H1 (cell line): ENCODE data around the gene LTF. TPM values are rescaled to one million over a fixed set of nuclear protein-coding genes. Genes with fewer than 3 reads are reported as not detected.

Source experiments
- CTCF ChIA-PET: fragments of 300-600 bp; sonication (Branson Sonifier 250); formaldehyde crosslinking; loops from one replicate; lab custom pipeline; 2021; ENCODE audit not compliant: partially characterized antibody; lab: Charles Lee
- POLR2A ChIA-PET: fragments of 300-600 bp; sonication (Branson Sonifier 250); formaldehyde crosslinking; loops from one replicate; lab custom pipeline; 2021; ENCODE audit warnings: inconsistent platforms; ENCODE audit not compliant: partially characterized antibody; lab: Charles Lee
- DNase-seq, 2 experiments: peaks; one replicate each; pipeline versions ENCODE4 v3.0.0 to v3.0.0-alpha.2; 2010 to 2022; ENCODE audit warnings: low spot score in 2 of 2, low read depth in 1 of 2, mixed read lengths in 1 of 2
- FAIRE-seq: peaks from 2 replicates; lab custom pipeline; 2011; peaks lifted over from hg19 to GRCh38; lab: Jason Lieb, UNC
- H2AFZ ChIP-seq: 2 replicates; pipeline ENCODE4 v1.8.1; 2012; ENCODE audit warnings: low read length, inconsistent platforms
- H2AK5ac ChIP-seq: 2 replicates; pipeline ENCODE4 v1.6.1; 2013; ENCODE audit warnings: low read depth, low read length
- H2BK120ac ChIP-seq: replicated peaks from 2 replicates; pipeline ENCODE3; 2013; ENCODE audit warnings: low read depth, low read length, inconsistent platforms
- H2BK12ac ChIP-seq: 2 replicates; pipeline ENCODE4 v1.6.1; 2013; ENCODE audit warnings: low read depth, low read length
- H2BK15ac ChIP-seq: 2 replicates; pipeline ENCODE4 v1.6.1; 2013; ENCODE audit warnings: low read length
- H2BK20ac ChIP-seq: 2 replicates; pipeline ENCODE4 v1.6.1; 2013; ENCODE audit warnings: low read length
- H2BK5ac ChIP-seq: 2 replicates; pipeline ENCODE4 v1.6.1; 2013; ENCODE audit warnings: low read depth, low read length
- H3K14ac ChIP-seq: 2 replicates; pipeline ENCODE4 v1.6.1; 2013; ENCODE audit warnings: inconsistent platforms; ENCODE audit not compliant: insufficient read length
- H3K18ac ChIP-seq: 2 replicates; pipeline ENCODE4 v1.6.1; 2013; ENCODE audit warnings: low read length; ENCODE audit errors: extremely low read depth
- H3K23ac ChIP-seq: 2 replicates; pipeline ENCODE4 v1.6.1; 2013; ENCODE audit warnings: inconsistent platforms; ENCODE audit not compliant: insufficient read length
- H3K23me2 ChIP-seq: 2 replicates; pipeline ENCODE4 v1.6.1; 2013; ENCODE audit warnings: low read depth, low read length
- H3K27ac ChIP-seq: 2 replicates; pipeline ENCODE4 v1.6.1; 2011; ENCODE audit warnings: low read depth, low read length, inconsistent platforms
- H3K27me3 ChIP-seq, 4 experiments: replicated peaks in 1 of 4; 1 replicate in 1 of 4; 2 replicates in 3 of 4; pipeline versions ENCODE4 v1.6.1 to v1.8.1; 2011 to 2013; ENCODE audit warnings: low read length in 3 of 4, mild to moderate bottlenecking in 3 of 4, inconsistent platforms in 2 of 4, mixed read lengths in 2 of 4, moderate library complexity in 1 of 4; ENCODE audit not compliant: control insufficient read depth in 3 of 4, insufficient read depth in 3 of 4; ENCODE audit errors: extremely low read depth in 1 of 4
- H3K36me3 ChIP-seq, 4 experiments: 2 replicates each; pipeline versions ENCODE4 v1.6.1 to v1.8.1; 2011 to 2013; ENCODE audit warnings: mild to moderate bottlenecking in 4 of 4, low read length in 3 of 4, moderate library complexity in 2 of 4, control low read depth in 1 of 4, inconsistent platforms in 1 of 4; ENCODE audit not compliant: insufficient read depth in 4 of 4, control insufficient read depth in 2 of 4
- H3K4ac ChIP-seq: replicated peaks from 2 replicates; pipeline ENCODE3; 2013; ENCODE audit warnings: low read length, low read depth, mixed read lengths, inconsistent platforms; ENCODE audit not compliant: insufficient read length
- H3K4me1 ChIP-seq, 4 experiments: replicated peaks in 1 of 4; 1 replicate in 1 of 4; 2 replicates in 3 of 4; pipeline versions ENCODE4 v1.6.1 to v1.8.1; 2011 to 2013; ENCODE audit warnings: low read length in 3 of 4, inconsistent platforms in 2 of 4, mixed read lengths in 1 of 4; ENCODE audit not compliant: insufficient read depth in 4 of 4, control insufficient read depth in 3 of 4
- H3K4me2 ChIP-seq, 2 experiments: 2 replicates each; pipeline versions ENCODE4 v1.6.1 to v1.8.1; 2011 to 2013; ENCODE audit warnings: low read depth in 2 of 2, low read length in 2 of 2, control low read depth in 1 of 2, inconsistent platforms in 1 of 2, mild to moderate bottlenecking in 1 of 2; ENCODE audit not compliant: insufficient read depth in 1 of 2
- H3K4me3 ChIP-seq, 4 experiments: fragments of 200-600, 300-600 bp in 1 of 4; sonication (generic), shearing (Covaris generic), sonication (Bioruptor Twin) in 1 of 4; 2 replicates each; pipeline versions ENCODE4 v1.5.1 to v1.8.1; 2011 to 2016; ENCODE audit warnings: low read length in 4 of 4, low read depth in 3 of 4, control low read depth in 2 of 4, inconsistent platforms in 2 of 4, mild to moderate bottlenecking in 2 of 4, mixed read lengths in 1 of 4, moderate library complexity in 1 of 4; ENCODE audit not compliant: insufficient read depth in 2 of 4; ENCODE audit errors: extremely low read depth in 1 of 4
- H3K56ac ChIP-seq: replicated peaks from 2 replicates; pipeline ENCODE3; 2013; ENCODE audit warnings: low read depth, mild to moderate bottlenecking, mixed read lengths, low read length, inconsistent platforms; ENCODE audit not compliant: insufficient read length
- H3K79me1 ChIP-seq: 2 replicates; pipeline ENCODE4 v1.6.1; 2013; ENCODE audit warnings: low read depth, low read length, control low read depth
- H3K79me2 ChIP-seq, 2 experiments: 2 replicates each; pipeline versions ENCODE4 v1.6.1 to v1.8.1; 2012 to 2013; ENCODE audit warnings: low read length in 2 of 2, mild to moderate bottlenecking in 2 of 2, inconsistent platforms in 1 of 2; ENCODE audit not compliant: insufficient read depth in 2 of 2, control insufficient read depth in 1 of 2
- H3K9ac ChIP-seq, 4 experiments: replicated peaks in 1 of 4; 1 replicate in 1 of 4; 2 replicates in 3 of 4; pipeline versions ENCODE4 v1.6.1 to v1.8.1; 2011 to 2013; ENCODE audit warnings: low read depth in 3 of 4, low read length in 3 of 4, control low read depth in 2 of 4, mild to moderate bottlenecking in 2 of 4, moderate library complexity in 2 of 4, inconsistent platforms in 1 of 4; ENCODE audit errors: extremely low read depth in 1 of 4
- H3K9me3 ChIP-seq, 2 experiments: 2 replicates each; pipeline versions ENCODE4 v1.6.1 to v1.8.1; 2012 to 2013; ENCODE audit warnings: mild to moderate bottlenecking in 2 of 2, moderate library complexity in 2 of 2, control low read depth in 1 of 2, inconsistent platforms in 1 of 2, low read depth in 1 of 2, low read length in 1 of 2, mixed read lengths in 1 of 2; ENCODE audit not compliant: insufficient read depth in 2 of 2
- H4K20me1 ChIP-seq, 2 experiments: replicated peaks in 1 of 2; 2 replicates each; pipeline versions ENCODE3 to v1.8.1; 2011 to 2013; ENCODE audit warnings: inconsistent platforms in 2 of 2, low read length in 2 of 2, mild to moderate bottlenecking in 1 of 2; ENCODE audit not compliant: insufficient read depth in 2 of 2, control insufficient read depth in 1 of 2
- H4K5ac ChIP-seq: 2 replicates; pipeline ENCODE4 v1.6.1; 2013; ENCODE audit warnings: low read length, low read depth, mixed read lengths, inconsistent platforms; ENCODE audit not compliant: insufficient read length
- H4K8ac ChIP-seq: 2 replicates; pipeline ENCODE4 v1.8.0; 2013; ENCODE audit warnings: mild to moderate bottlenecking, moderate library complexity, low read length, inconsistent platforms; ENCODE audit not compliant: insufficient read depth; ENCODE audit errors: extremely low read depth
- H4K91ac ChIP-seq: replicated peaks from 2 replicates; pipeline ENCODE3; 2013; ENCODE audit warnings: low read length, mixed read lengths, inconsistent platforms; ENCODE audit not compliant: insufficient read length
- CBX5 ChIP-seq: fragments of 300-800, 300-1000 bp; sonication (generic); IDR thresholded peaks from 2 replicates; pipeline ENCODE4 v1.7.1; 2016; ENCODE audit warnings: antibody characterized with exemption, low read length, low read depth
- MAFK ChIP-seq: IDR thresholded peaks from 2 replicates; pipeline ENCODE4 v1.6.1; 2012; ENCODE audit warnings: low read depth, mild to moderate bottlenecking, improper control_type of control experiment, low read length
- RAD21 ChIP-seq, 2 experiments: IDR thresholded peaks in 1 of 2; conservative IDR thresholded peaks in 1 of 2; 2 replicates each; pipeline ENCODE4 v1.6.1; 2011; ENCODE audit warnings: low read depth in 2 of 2, low read length in 2 of 2, improper control_type of control experiment in 1 of 2, inconsistent platforms in 1 of 2, mild to moderate bottlenecking in 1 of 2, moderate library complexity in 1 of 2
- RBBP5 ChIP-seq: IDR thresholded peaks from 2 replicates; pipeline ENCODE4 v1.7.1; 2012; ENCODE audit warnings: low read depth, mild to moderate bottlenecking, inconsistent platforms, low read length, moderate library complexity, borderline replicate concordance
- RXRA ChIP-seq: IDR thresholded peaks from 2 replicates; pipeline ENCODE4 v1.6.1; 2011; ENCODE audit warnings: low read depth, mild to moderate bottlenecking, low read length, moderate library complexity; ENCODE audit not compliant: insufficient read depth
- SIRT6 ChIP-seq: IDR thresholded peaks from one replicate; pipeline ENCODE4 v1.7.1; 2012; ENCODE audit warnings: low read length, inconsistent platforms
- SIX5 ChIP-seq: IDR thresholded peaks from 2 replicates; pipeline ENCODE4 v1.6.1; 2011; ENCODE audit warnings: mild to moderate bottlenecking, low read depth, low read length
- SP4 ChIP-seq: IDR thresholded peaks from 2 replicates; pipeline ENCODE4 v1.6.1; 2012; ENCODE audit warnings: low read length, inconsistent platforms
- TBP ChIP-seq: IDR thresholded peaks from 2 replicates; pipeline ENCODE4 v1.6.1; 2011; ENCODE audit warnings: low read depth, low read length, improper control_type of control experiment
- TEAD4 ChIP-seq: IDR thresholded peaks from 2 replicates; pipeline ENCODE4 v1.6.1; 2012; ENCODE audit warnings: low read depth, low read length, inconsistent platforms, mixed read lengths
- WGBS, 2 experiments: shearing (Covaris generic) in 1 of 2; methylation state at CpG; one replicate each; pipeline versions ENCODE4 v1.1.6 to v1.1.7; 2013 to 2015; ENCODE audit warnings: low lambda C conversion rate in 2 of 2, mixed read lengths in 2 of 2, inconsistent platforms in 1 of 2, low coverage in 1 of 2, missing lambda C conversion rate in 1 of 2; ENCODE audit not compliant: insufficient replicate concordance in 2 of 2, insufficient coverage in 1 of 2, insufficient read length in 1 of 2; ENCODE audit errors: extremely low coverage in 1 of 2, missing lambda C conversion rate in 1 of 2; 5-methylcytosine and 5-hydroxymethylcytosine counted together
- polyA plus RNA-seq, 7 experiments: library from polyadenylated mRNA; depleted of rRNA in 3 of 7; stranded (reverse) in 5 of 7; unstranded in 2 of 7; fragments of >200 nt in 5 of 7; fragments of 200-250 nt in 2 of 7; gene quantifications; 1 replicate in 5 of 7; 2 replicates in 1 of 7; 4 replicates in 1 of 7; pipeline versions ENCODE4 v1.2.1 to v1.2.3, GENCODE V29; 2011 to 2013; ENCODE audit warnings: missing spikeins in 2 of 7, mixed read lengths in 2 of 7
- total RNA-seq: library from RNA; stranded (reverse); fragmentation: NEBNext Ultra II Directional; extraction: Animal tissue kit (Norgen Biotek cat#: 25700); gene quantifications from 2 replicates; pipeline ENCODE4 v1.2.1, GENCODE V29; 2021
- TF ChIP-seq, protein P1 (sequence below): IDR thresholded peaks from 2 replicates; pipeline ENCODE4 v1.6.1; 2012; ENCODE audit warnings: low read length, inconsistent platforms

LTF gene
- total and polyA plus RNA-seq, 2 of the 8 experiments (the other 6 are each of a cell fraction or from before 2014, with no cell fraction given), result 0.23 to 0.99 TPM

DNA sequence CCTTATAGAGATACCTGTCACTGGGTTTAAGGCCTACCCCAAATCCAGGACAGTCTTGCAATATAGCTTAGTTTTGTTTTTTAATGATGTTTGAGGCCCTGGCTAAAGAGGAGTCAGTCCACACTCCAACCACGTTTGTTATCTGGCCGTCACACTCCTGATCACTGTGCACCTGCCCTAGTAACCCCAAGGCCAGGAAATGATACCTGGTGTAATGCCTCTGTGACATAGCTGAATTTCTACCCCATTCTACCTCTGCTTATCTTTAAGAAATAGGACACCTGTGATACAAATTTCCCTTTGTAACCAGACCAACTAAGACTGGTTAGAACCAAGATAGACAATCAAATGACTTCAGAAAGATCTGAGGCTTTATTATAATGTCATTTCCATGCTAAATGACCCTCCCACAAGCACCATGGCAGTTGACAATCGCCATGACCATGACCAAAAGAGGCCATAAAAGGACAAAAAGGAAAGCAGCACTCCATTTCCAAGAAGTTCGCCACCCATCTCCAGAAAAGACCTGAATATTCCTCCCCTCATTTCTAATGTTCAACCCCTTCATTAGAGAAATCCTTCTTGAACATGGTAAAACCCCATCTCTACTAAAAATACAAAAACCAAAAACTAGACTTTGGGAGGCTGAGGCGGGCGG lies 28.3 kb upstream of the LTF start:
- no peak overlapping the region for H3K4ac ChIP-seq
- H3K23me2 ChIP-seq, result no peaks in the 10 kb centered on the region
- no peak overlapping the region for H3K4me3 ChIP-seq
- no peak overlapping the region for H2BK5ac ChIP-seq
- H2BK12ac ChIP-seq, result no peak overlapping the region
- H3K18ac ChIP-seq, result no peak overlapping the region
- DNase-seq (peak in 1 of 2 experiments; percentile 16), FAIRE-seq (no peak)
- H2BK15ac ChIP-seq, result no peak overlapping the region
- H3K27ac ChIP-seq, result no peak overlapping the region
- H3K79me2 ChIP-seq, result no peaks in the 10 kb centered on the region
- H3K23ac ChIP-seq, result no peak overlapping the region
- no peak overlapping the region for H4K5ac ChIP-seq
- H3K4me2 ChIP-seq, result no peak overlapping the region
- H3K9ac ChIP-seq, result no peak overlapping the region
- ChIA-PET POLR2A (interaction anchor here (0.6 to 1.7 kb wide), 8 partner anchors 50 to 94 kb away, joined by 3 to 8 read pairs (median 4); a partner anchor contains a TSS), CTCF (interaction anchor here (0.6 to 2.4 kb wide), 8 partner anchors 9 to 115 kb away, joined by 3 to 13 read pairs (median 4); no protein-coding TSS in a partner anchor)
- no peak overlapping the region for H3K14ac ChIP-seq
- H3K56ac ChIP-seq, result no peak overlapping the region
- H4K20me1 ChIP-seq, result no peaks in the 10 kb centered on the region
- no peak overlapping the region for H2BK120ac ChIP-seq
- peaks cover 4 to 14% (median 7%) of the 10 kb centered on the region in 4 experiments; a peak in 6 of 7 replicates for H3K4me1 ChIP-seq
- H4K8ac ChIP-seq, result no peak overlapping the region
- no peaks in the 10 kb centered on the region for H3K36me3 ChIP-seq
- H3K9me3 ChIP-seq, result peaks cover 0 to 10% of the 10 kb centered on the region in 2 experiments; a peak in 2 of 4 replicates
- H4K91ac ChIP-seq, result no peak overlapping the region
- no peak overlapping the region for H2BK20ac ChIP-seq
- no peak overlapping the region for H2AK5ac ChIP-seq
- H2AFZ ChIP-seq, result no peak overlapping the region
- H3K79me1 ChIP-seq, result no peaks in the 10 kb centered on the region
- 94% methylated on average over 6 of the region's 6 CpGs; no CpG with 5 or more reads in 1 of the 2 experiments for WGBS, 2 experiments
- H3K27me3 ChIP-seq, result peaks cover 0 to 1% (median 0%) of the 10 kb centered on the region in 4 experiments; a peak in 2 of 7 replicates
- no peak for TF ChIP-seq CBX5
- TF ChIP-seq RAD21 (IDR thresholded peaks at IDR 0.05 in 1 of 2, conservative IDR thresholded peaks at IDR 0.05 in 1 of 2; ENCODE audit: low read depth in 2 of 2, low read length in 2 of 2), result no peak
- TF ChIP-seq, protein P1, sequence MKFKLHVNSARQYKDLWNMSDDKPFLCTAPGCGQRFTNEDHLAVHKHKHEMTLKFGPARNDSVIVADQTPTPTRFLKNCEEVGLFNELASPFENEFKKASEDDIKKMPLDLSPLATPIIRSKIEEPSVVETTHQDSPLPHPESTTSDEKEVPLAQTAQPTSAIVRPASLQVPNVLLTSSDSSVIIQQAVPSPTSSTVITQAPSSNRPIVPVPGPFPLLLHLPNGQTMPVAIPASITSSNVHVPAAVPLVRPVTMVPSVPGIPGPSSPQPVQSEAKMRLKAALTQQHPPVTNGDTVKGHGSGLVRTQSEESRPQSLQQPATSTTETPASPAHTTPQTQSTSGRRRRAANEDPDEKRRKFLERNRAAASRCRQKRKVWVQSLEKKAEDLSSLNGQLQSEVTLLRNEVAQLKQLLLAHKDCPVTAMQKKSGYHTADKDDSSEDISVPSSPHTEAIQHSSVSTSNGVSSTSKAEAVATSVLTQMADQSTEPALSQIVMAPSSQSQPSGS, result no peak
- no peak for TF ChIP-seq RXRA
- TF ChIP-seq SP4, result no peak
- no peak for TF ChIP-seq MAFK
- no peak for TF ChIP-seq TEAD4
- no peak for TF ChIP-seq SIRT6
- TF ChIP-seq TBP, result no peak
- no peak for TF ChIP-seq SIX5
- TF ChIP-seq RBBP5, result no peak
